ENCODE results near the gene CDK5RAP3. TPM values are rescaled to one million over a fixed set of nuclear protein-coding genes. Genes with fewer than 3 reads are reported as not detected.
A peak's percentile ranks its signal among the peaks of the same experiment; 100 is the strongest.

The CDK5RAP3 gene
- total RNA-seq, 1 donor: 50.3 TPM

GRCh38 chr17:48027322-48027981 is 56.5 kb downstream of the CDK5RAP3 start:
- no peaks in the 10 kb centered on the region for H3K9me3 ChIP-seq (ENCODE audit: low read depth, low read length)
- H4K20me1 ChIP-seq (ENCODE audit: insufficient read depth, low read length): no peaks in the 10 kb centered on the region
- peaks cover 6% of the 10 kb centered on the region for H3K36me3 ChIP-seq (ENCODE audit: insufficient read depth, low read length)
- no peak overlapping the region for H3K4me2 ChIP-seq (ENCODE audit: insufficient read depth, low read length)
- no peak overlapping the region for H3K4me3 ChIP-seq (ENCODE audit: insufficient read depth, low read length)
- no peaks in the 10 kb centered on the region for H3K27me3 ChIP-seq (ENCODE audit: insufficient read depth, low read length)
- no peaks in the 10 kb centered on the region for H3K79me2 ChIP-seq (ENCODE audit: insufficient read depth, low read length)
- H3K27ac ChIP-seq (ENCODE audit: low read depth, low read length): peak overlapping the region; percentile 82
- no peak for DNase-seq (ENCODE audit: insufficient read length, low spot score, missing footprints)
- no peak overlapping the region for H2AFZ ChIP-seq (ENCODE audit: low read length)
- no peak for TF ChIP-seq CTCF (IDR thresholded peaks at IDR 0.05; ENCODE audit: extremely low read depth, low read depth, low read length)
- H3K4me1 ChIP-seq (ENCODE audit: insufficient read depth, low read length): peaks cover 42% of the 10 kb centered on the region

GRCh38 chr17:48028736-48029135 is 57.8 kb downstream of the CDK5RAP3 start:
- no peak for DNase-seq (ENCODE audit: insufficient read length, low spot score, missing footprints)
- no peak for TF ChIP-seq CTCF (IDR thresholded peaks at IDR 0.05; ENCODE audit: extremely low read depth, low read depth, low read length)
- no peaks in the 10 kb centered on the region for H3K27me3 ChIP-seq (ENCODE audit: insufficient read depth, low read length)
- H3K4me3 ChIP-seq (ENCODE audit: insufficient read depth, low read length): no peak overlapping the region
- H3K36me3 ChIP-seq (ENCODE audit: insufficient read depth, low read length): peaks cover 9% of the 10 kb centered on the region
- H2AFZ ChIP-seq (ENCODE audit: low read length): no peak overlapping the region
- H3K4me2 ChIP-seq (ENCODE audit: insufficient read depth, low read length): no peak overlapping the region
- H3K9me3 ChIP-seq (ENCODE audit: low read depth, low read length): no peaks in the 10 kb centered on the region
- no peaks in the 10 kb centered on the region for H4K20me1 ChIP-seq (ENCODE audit: insufficient read depth, low read length)
- H3K79me2 ChIP-seq (ENCODE audit: insufficient read depth, low read length): no peaks in the 10 kb centered on the region
- no peak overlapping the region for H3K27ac ChIP-seq (ENCODE audit: low read depth, low read length)
- peaks cover 39% of the 10 kb centered on the region for H3K4me1 ChIP-seq (ENCODE audit: insufficient read depth, low read length)

GRCh38 chr17:48030531-48030930 is 59.6 kb downstream of the CDK5RAP3 start:
- H3K27ac ChIP-seq (ENCODE audit: low read depth, low read length): peak overlapping the region; percentile 39

More at GRCh38 chr17:48030531-48030930, 59.6 kb downstream of the CDK5RAP3 start:
- no peak overlapping the region for H2AFZ ChIP-seq (ENCODE audit: low read length)
- H3K9me3 ChIP-seq (ENCODE audit: low read depth, low read length): no peaks in the 10 kb centered on the region
- no peak for TF ChIP-seq CTCF (IDR thresholded peaks at IDR 0.05; ENCODE audit: extremely low read depth, low read depth, low read length)
- H4K20me1 ChIP-seq (ENCODE audit: insufficient read depth, low read length): no peaks in the 10 kb centered on the region
- H3K4me3 ChIP-seq (ENCODE audit: insufficient read depth, low read length): no peak overlapping the region
- no peak overlapping the region for H3K4me2 ChIP-seq (ENCODE audit: insufficient read depth, low read length)
- H3K36me3 ChIP-seq (ENCODE audit: insufficient read depth, low read length): peaks cover 13% of the 10 kb centered on the region
- no peaks in the 10 kb centered on the region for H3K27me3 ChIP-seq (ENCODE audit: insufficient read depth, low read length)
- peaks cover 23% of the 10 kb centered on the region for H3K4me1 ChIP-seq (ENCODE audit: insufficient read depth, low read length)
- DNase-seq (ENCODE audit: insufficient read length, low spot score, missing footprints): peak; percentile 87
- H3K79me2 ChIP-seq (ENCODE audit: insufficient read depth, low read length): no peaks in the 10 kb centered on the region

Other genes starting within 250 kb of the CDK5RAP3 start
- gene TBX21, start 237.9 kb upstream of the CDK5RAP3 start, total RNA-seq: not detected in 2 replicates
- 8.0 and 8.3 TPM in 2 replicates for gene OSBPL7, start 149.3 kb upstream of the CDK5RAP3 start, total RNA-seq
- gene MRPL10, start 139.6 kb upstream of the CDK5RAP3 start, total RNA-seq: 32.7 and 35.8 TPM in 2 replicates
- not detected in 2 replicates for gene LRRC46, start 139.4 kb upstream of the CDK5RAP3 start, total RNA-seq
- gene SCRN2, start 129.8 kb upstream of the CDK5RAP3 start, total RNA-seq: 41.0 and 42.7 TPM in 2 replicates
- under 0.01 TPM in 2 replicates for gene SP6, start 120.0 kb upstream of the CDK5RAP3 start, total RNA-seq
- 2.4 and 2.5 TPM in 2 replicates for gene SP2, start 74.9 kb upstream of the CDK5RAP3 start, total RNA-seq
- 31.5 and 32.4 TPM in 2 replicates for gene PNPO, start 29.5 kb upstream of the CDK5RAP3 start, total RNA-seq
- not detected in 2 replicates for gene PRR15L, start 13.2 kb upstream of the CDK5RAP3 start, total RNA-seq
- gene COPZ2, start 66.7 kb downstream of the CDK5RAP3 start, total RNA-seq: 117 and 121 TPM in 2 replicates
- 144 and 165 TPM in 2 replicates for gene NFE2L1, start 77.2 kb downstream of the CDK5RAP3 start, total RNA-seq
- gene CBX1, start 130.4 kb downstream of the CDK5RAP3 start, total RNA-seq: 29.5 and 30.0 TPM in 2 replicates
- 13.6 and 20.6 TPM in 2 replicates for gene SNX11, start 136.7 kb downstream of the CDK5RAP3 start, total RNA-seq